Measurements from ENCODE around the gene GMEB1.
"Not testable (repeated sequence)": the region's sequence is repeated elsewhere in the genome, so short reads cannot be mapped to it uniquely, and the experiment has no call there.

Gene GMEB1

DNA sequence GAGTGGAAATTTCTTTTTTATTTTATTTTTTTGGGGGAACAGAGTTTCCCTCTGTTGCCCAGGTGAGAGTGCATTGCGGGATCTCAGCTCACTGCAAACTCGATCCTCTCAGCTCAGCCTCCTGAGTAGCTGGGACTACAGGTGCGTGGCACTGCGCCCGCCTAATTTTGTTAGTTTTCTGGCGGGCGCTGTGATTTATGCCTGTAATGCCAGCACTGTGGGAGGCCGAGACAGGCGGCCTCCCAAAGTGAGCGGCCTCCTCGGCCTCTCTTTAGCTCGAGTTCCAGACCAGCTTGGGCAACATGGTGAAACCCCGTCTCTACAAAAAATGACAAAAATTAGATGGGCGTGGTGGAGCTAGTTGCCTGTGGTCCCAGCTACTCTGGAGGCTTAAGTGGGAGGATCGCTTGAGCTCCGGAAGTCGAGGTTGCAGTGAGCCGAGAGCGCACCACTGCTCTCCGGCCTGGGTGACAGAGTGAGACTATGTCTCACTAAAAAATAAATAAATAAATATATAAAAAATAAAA, 2.7 kb downstream of the GMEB1 start:
- ATAC-seq = no peak
- no peak for TF ChIP-seq ZNF8 (CRISPR knock-in tag; IDR thresholded peaks at IDR 0.05)
- TF ChIP-seq PPARA (CRISPR knock-in tag; IDR thresholded peaks at IDR 0.05; ENCODE audit: borderline replicate concordance) = no peak
- no peak for TF ChIP-seq ZNF70 (CRISPR knock-in tag; IDR thresholded peaks at IDR 0.05)
- TF ChIP-seq GLIS3 (CRISPR knock-in tag; IDR thresholded peaks at IDR 0.05) = no peak
- TF ChIP-seq ZFP3 (CRISPR knock-in tag; IDR thresholded peaks at IDR 0.05) = no peak

DNA sequence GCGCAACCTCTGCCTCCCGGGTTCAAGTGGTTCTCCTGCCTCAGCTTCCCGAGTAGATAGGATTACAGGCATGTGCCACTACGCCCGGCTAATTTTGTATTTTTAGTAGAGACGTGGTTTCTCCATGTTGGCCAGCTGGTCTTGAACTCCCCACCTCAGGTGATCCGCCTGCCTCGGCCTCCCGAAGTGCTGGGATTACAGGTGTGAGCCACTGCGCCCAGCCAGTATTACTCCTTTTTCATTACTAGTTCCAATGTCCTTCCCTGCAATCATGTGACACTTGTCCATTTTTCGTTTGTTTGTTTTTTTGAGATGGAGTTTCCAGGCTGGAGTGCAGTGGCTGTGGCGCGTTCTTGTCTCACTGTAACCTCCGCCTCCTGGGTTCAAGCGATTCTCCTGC, 4.4 kb downstream of the GMEB1 start:
- ATAC-seq = not testable (repeated sequence)

DNA sequence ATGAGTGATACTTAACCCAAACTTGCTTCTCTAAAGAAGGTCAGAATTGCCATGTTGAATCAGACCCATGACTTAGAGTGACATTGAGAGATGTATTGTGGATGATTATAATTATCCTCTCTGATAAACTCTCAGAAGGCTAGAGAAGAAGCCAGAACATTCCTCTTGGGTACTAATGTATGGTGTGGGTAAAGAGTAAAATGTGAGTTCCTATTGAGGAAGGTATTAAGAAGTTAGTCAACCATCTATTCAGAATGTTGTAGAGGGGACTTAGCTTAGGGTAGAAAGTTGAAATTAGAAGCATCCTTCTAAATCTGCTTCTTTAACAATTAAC, 7.3 kb downstream of the GMEB1 start:
- no peak for TF ChIP-seq ESRRG (CRISPR knock-in tag; IDR thresholded peaks at IDR 0.05)
- ATAC-seq = no peak

DNA sequence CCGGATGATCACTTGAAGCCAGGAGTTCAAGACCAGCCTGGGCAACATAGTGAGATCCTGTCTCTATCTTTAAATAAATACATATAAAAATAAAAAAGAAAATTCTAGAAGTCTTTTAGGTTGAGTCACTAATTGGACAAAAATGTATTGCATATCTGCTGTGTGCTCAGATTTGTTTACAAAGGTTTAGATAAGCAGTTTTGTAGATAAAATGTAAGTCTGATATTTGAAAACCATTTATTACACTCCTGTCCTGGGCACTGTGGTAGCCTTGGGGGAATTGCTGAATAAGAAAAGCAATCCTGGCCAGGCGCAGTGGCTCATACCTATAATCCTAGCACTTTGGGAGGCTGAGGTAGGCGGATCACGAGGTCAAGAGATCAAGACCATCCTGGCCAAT, 11.6 kb downstream of the GMEB1 start:
- TF ChIP-seq, protein P1, sequence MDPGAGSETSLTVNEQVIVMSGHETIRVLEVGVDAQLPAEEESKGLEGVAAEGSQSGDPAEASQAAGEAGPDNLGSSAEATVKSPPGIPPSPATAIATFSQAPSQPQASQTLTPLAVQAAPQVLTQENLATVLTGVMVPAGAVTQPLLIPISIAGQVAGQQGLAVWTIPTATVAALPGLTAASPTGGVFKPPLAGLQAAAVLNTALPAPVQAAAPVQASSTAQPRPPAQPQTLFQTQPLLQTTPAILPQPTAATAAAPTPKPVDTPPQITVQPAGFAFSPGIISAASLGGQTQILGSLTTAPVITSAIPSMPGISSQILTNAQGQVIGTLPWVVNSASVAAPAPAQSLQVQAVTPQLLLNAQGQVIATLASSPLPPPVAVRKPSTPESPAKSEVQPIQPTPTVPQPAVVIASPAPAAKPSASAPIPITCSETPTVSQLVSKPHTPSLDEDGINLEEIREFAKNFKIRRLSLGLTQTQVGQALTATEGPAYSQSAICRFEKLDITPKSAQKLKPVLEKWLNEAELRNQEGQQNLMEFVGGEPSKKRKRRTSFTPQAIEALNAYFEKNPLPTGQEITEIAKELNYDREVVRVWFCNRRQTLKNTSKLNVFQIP (CRISPR knock-in tag; IDR thresholded peaks at IDR 0.05; ENCODE audit: borderline replicate concordance, low read depth) = no peak
- TF ChIP-seq RARB (CRISPR knock-in tag; IDR thresholded peaks at IDR 0.05) (no peak), PPARA (CRISPR knock-in tag; IDR thresholded peaks at IDR 0.05; ENCODE audit: borderline replicate concordance) (no peak)
- ATAC-seq = no peak

DNA sequence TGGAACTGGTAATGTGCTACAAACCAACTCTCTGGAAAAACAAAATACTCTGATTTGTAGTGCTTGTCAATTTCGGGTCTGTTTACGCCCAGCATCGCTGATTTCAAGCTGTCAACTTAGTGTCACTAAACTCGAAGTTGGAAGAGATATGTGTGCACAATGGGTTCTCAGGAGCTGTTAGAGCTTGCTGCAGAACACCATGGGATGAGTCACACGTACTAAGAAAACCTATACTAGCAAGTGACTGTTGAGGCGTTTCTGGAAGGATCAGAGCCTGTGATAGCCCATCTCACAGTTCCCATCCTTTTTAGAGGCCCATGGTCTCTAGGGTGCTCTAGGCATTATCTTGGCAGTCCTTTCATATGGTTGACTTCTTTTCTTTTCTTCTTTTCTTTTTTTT, 14.3 kb downstream of the GMEB1 start:
- no peak for ATAC-seq
- TF ChIP-seq, protein P2, sequence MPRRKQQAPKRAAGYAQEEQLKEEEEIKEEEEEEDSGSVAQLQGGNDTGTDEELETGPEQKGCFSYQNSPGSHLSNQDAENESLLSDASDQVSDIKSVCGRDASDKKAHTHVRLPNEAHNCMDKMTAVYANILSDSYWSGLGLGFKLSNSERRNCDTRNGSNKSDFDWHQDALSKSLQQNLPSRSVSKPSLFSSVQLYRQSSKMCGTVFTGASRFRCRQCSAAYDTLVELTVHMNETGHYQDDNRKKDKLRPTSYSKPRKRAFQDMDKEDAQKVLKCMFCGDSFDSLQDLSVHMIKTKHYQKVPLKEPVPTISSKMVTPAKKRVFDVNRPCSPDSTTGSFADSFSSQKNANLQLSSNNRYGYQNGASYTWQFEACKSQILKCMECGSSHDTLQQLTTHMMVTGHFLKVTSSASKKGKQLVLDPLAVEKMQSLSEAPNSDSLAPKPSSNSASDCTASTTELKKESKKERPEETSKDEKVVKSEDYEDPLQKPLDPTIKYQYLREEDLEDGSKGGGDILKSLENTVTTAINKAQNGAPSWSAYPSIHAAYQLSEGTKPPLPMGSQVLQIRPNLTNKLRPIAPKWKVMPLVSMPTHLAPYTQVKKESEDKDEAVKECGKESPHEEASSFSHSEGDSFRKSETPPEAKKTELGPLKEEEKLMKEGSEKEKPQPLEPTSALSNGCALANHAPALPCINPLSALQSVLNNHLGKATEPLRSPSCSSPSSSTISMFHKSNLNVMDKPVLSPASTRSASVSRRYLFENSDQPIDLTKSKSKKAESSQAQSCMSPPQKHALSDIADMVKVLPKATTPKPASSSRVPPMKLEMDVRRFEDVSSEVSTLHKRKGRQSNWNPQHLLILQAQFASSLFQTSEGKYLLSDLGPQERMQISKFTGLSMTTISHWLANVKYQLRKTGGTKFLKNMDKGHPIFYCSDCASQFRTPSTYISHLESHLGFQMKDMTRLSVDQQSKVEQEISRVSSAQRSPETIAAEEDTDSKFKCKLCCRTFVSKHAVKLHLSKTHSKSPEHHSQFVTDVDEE (CRISPR knock-in tag; IDR thresholded peaks at IDR 0.05) = no peak
- TF ChIP-seq ZFP30 (CRISPR knock-in tag; IDR thresholded peaks at IDR 0.05) (no peak), ISL1 (CRISPR knock-in tag; IDR thresholded peaks at IDR 0.05) (no peak), GLIS3 (CRISPR knock-in tag; IDR thresholded peaks at IDR 0.05) (no peak), PPARA (CRISPR knock-in tag; IDR thresholded peaks at IDR 0.05; ENCODE audit: borderline replicate concordance) (no peak), BACH2 (CRISPR knock-in tag; IDR thresholded peaks at IDR 0.05; ENCODE audit: borderline replicate concordance) (no peak), ZNF70 (CRISPR knock-in tag; IDR thresholded peaks at IDR 0.05) (no peak), OSR1 (CRISPR knock-in tag; IDR thresholded peaks at IDR 0.05) (no peak), SNAI2 (CRISPR knock-in tag; IDR thresholded peaks at IDR 0.05) (no peak), ZC3H10 (CRISPR knock-in tag; IDR thresholded peaks at IDR 0.05) (no peak), ARNTL (CRISPR knock-in tag; IDR thresholded peaks at IDR 0.05; ENCODE audit: borderline replicate concordance, low read depth) (no peak), RARB (CRISPR knock-in tag; IDR thresholded peaks at IDR 0.05) (no peak), CSDC2 (CRISPR knock-in tag; IDR thresholded peaks at IDR 0.05) (no peak), TCF4 (CRISPR knock-in tag; IDR thresholded peaks at IDR 0.05; ENCODE audit: borderline replicate concordance) (no peak), TOX (CRISPR knock-in tag; IDR thresholded peaks at IDR 0.05; ENCODE audit: borderline replicate concordance) (no peak), ZNF565 (CRISPR knock-in tag; conservative IDR thresholded peaks at IDR 0.05; ENCODE audit: low read depth) (no peak)
- TF ChIP-seq, protein P3, sequence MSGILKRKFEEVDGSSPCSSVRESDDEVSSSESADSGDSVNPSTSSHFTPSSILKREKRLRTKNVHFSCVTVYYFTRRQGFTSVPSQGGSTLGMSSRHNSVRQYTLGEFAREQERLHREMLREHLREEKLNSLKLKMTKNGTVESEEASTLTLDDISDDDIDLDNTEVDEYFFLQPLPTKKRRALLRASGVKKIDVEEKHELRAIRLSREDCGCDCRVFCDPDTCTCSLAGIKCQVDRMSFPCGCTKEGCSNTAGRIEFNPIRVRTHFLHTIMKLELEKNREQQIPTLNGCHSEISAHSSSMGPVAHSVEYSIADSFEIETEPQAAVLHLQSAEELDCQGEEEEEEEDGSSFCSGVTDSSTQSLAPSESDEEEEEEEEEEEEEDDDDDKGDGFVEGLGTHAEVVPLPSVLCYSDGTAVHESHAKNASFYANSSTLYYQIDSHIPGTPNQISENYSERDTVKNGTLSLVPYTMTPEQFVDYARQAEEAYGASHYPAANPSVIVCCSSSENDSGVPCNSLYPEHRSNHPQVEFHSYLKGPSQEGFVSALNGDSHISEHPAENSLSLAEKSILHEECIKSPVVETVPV (CRISPR knock-in tag; IDR thresholded peaks at IDR 0.05) = no peak
- TF ChIP-seq, protein P1 (CRISPR knock-in tag; IDR thresholded peaks at IDR 0.05; ENCODE audit: borderline replicate concordance, low read depth) = no peak
- TF ChIP-seq, protein P4, sequence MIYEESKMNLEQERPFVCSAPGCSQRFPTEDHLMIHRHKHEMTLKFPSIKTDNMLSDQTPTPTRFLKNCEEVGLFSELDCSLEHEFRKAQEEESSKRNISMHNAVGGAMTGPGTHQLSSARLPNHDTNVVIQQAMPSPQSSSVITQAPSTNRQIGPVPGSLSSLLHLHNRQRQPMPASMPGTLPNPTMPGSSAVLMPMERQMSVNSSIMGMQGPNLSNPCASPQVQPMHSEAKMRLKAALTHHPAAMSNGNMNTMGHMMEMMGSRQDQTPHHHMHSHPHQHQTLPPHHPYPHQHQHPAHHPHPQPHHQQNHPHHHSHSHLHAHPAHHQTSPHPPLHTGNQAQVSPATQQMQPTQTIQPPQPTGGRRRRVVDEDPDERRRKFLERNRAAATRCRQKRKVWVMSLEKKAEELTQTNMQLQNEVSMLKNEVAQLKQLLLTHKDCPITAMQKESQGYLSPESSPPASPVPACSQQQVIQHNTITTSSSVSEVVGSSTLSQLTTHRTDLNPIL (CRISPR knock-in tag; IDR thresholded peaks at IDR 0.05; ENCODE audit: low read depth) = no peak
